ENCODE data around the gene MDC1. TPM values are rescaled to one million over a fixed set of nuclear protein-coding genes. Genes with fewer than 3 reads are reported as not detected.

MDC1 gene
- total and polyA plus RNA-seq, 2 experiments from 2014 or later: 17.2 to 32.7 TPM

DNA sequence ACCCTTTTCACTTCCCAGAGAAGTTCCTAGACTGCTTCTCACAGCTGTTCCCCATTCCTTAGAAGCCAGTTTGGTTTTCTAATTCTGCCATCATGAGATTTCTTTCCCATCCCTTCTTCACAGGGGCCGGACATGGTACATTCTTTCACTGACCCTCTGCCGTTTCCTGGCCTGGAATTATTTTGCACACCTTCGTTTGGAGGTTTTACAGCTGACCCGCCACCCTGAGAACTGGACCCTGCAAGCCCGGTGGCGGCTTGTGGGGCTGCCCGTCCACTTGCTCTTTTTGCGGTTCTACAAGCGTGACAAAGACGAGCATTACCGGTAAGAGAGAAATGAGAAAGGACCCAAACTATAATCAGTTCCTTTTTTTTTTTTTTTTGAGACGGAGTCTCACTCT, 65.9 kb downstream of the MDC1 start:
- H3K4me3 Mint-ChIP-seq: no peak overlapping the region

More for the DNA sequence above, 65.9 kb downstream of the MDC1 start:
- Mint-ChIP-seq H3K4me1 (peaks cover 11% of the 10 kb centered on the region), H3K36me3 (ENCODE audit: low read depth) (peaks cover 58% of the 10 kb centered on the region), H3K27me3 (ENCODE audit: insufficient read depth, low read depth, poor library complexity) (peaks cover 13% of the 10 kb centered on the region), H3K9me3 (no peaks in the 10 kb centered on the region), H3K27ac (no peak overlapping the region)
- TF ChIP-seq, protein P1, sequence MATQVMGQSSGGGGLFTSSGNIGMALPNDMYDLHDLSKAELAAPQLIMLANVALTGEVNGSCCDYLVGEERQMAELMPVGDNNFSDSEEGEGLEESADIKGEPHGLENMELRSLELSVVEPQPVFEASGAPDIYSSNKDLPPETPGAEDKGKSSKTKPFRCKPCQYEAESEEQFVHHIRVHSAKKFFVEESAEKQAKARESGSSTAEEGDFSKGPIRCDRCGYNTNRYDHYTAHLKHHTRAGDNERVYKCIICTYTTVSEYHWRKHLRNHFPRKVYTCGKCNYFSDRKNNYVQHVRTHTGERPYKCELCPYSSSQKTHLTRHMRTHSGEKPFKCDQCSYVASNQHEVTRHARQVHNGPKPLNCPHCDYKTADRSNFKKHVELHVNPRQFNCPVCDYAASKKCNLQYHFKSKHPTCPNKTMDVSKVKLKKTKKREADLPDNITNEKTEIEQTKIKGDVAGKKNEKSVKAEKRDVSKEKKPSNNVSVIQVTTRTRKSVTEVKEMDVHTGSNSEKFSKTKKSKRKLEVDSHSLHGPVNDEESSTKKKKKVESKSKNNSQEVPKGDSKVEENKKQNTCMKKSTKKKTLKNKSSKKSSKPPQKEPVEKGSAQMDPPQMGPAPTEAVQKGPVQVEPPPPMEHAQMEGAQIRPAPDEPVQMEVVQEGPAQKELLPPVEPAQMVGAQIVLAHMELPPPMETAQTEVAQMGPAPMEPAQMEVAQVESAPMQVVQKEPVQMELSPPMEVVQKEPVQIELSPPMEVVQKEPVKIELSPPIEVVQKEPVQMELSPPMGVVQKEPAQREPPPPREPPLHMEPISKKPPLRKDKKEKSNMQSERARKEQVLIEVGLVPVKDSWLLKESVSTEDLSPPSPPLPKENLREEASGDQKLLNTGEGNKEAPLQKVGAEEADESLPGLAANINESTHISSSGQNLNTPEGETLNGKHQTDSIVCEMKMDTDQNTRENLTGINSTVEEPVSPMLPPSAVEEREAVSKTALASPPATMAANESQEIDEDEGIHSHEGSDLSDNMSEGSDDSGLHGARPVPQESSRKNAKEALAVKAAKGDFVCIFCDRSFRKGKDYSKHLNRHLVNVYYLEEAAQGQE (IDR thresholded peaks at IDR 0.05; ENCODE audit: unreplicated experiment): no peak
- TF ChIP-seq, protein P2, sequence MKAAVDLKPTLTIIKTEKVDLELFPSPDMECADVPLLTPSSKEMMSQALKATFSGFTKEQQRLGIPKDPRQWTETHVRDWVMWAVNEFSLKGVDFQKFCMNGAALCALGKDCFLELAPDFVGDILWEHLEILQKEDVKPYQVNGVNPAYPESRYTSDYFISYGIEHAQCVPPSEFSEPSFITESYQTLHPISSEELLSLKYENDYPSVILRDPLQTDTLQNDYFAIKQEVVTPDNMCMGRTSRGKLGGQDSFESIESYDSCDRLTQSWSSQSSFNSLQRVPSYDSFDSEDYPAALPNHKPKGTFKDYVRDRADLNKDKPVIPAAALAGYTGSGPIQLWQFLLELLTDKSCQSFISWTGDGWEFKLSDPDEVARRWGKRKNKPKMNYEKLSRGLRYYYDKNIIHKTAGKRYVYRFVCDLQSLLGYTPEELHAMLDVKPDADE (IDR thresholded peaks at IDR 0.05): no peak
- no peak for TF ChIP-seq EZH2 (IDR thresholded peaks at IDR 0.05; ENCODE audit: low read depth, unreplicated experiment)
- TF ChIP-seq POLR2AphosphoS5 (IDR thresholded peaks at IDR 0.05; ENCODE audit: low read depth): no peak
- TF ChIP-seq NANOG (IDR thresholded peaks at IDR 0.05; ENCODE audit: borderline replicate concordance): no peak
- TF ChIP-seq CREB1 (CRISPR knock-in tag; IDR thresholded peaks at IDR 0.05; ENCODE audit: low read depth): no peak
- no peak for TF ChIP-seq ZNF331 (CRISPR knock-in tag; IDR thresholded peaks at IDR 0.05; ENCODE audit: low read depth)
- no peak for TF ChIP-seq ZNF114 (CRISPR knock-in tag; IDR thresholded peaks at IDR 0.05)
- no peak for TF ChIP-seq EZH2phosphoT487 (IDR thresholded peaks at IDR 0.05; ENCODE audit: unreplicated experiment)
- TF ChIP-seq, protein P3, sequence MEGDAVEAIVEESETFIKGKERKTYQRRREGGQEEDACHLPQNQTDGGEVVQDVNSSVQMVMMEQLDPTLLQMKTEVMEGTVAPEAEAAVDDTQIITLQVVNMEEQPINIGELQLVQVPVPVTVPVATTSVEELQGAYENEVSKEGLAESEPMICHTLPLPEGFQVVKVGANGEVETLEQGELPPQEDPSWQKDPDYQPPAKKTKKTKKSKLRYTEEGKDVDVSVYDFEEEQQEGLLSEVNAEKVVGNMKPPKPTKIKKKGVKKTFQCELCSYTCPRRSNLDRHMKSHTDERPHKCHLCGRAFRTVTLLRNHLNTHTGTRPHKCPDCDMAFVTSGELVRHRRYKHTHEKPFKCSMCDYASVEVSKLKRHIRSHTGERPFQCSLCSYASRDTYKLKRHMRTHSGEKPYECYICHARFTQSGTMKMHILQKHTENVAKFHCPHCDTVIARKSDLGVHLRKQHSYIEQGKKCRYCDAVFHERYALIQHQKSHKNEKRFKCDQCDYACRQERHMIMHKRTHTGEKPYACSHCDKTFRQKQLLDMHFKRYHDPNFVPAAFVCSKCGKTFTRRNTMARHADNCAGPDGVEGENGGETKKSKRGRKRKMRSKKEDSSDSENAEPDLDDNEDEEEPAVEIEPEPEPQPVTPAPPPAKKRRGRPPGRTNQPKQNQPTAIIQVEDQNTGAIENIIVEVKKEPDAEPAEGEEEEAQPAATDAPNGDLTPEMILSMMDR (conservative IDR thresholded peaks at IDR 0.05; ENCODE audit: low read depth in 2 of 2): no peak
- TF ChIP-seq JUNB (IDR thresholded peaks at IDR 0.05; ENCODE audit: unreplicated experiment): no peak
- TF ChIP-seq, protein P4, sequence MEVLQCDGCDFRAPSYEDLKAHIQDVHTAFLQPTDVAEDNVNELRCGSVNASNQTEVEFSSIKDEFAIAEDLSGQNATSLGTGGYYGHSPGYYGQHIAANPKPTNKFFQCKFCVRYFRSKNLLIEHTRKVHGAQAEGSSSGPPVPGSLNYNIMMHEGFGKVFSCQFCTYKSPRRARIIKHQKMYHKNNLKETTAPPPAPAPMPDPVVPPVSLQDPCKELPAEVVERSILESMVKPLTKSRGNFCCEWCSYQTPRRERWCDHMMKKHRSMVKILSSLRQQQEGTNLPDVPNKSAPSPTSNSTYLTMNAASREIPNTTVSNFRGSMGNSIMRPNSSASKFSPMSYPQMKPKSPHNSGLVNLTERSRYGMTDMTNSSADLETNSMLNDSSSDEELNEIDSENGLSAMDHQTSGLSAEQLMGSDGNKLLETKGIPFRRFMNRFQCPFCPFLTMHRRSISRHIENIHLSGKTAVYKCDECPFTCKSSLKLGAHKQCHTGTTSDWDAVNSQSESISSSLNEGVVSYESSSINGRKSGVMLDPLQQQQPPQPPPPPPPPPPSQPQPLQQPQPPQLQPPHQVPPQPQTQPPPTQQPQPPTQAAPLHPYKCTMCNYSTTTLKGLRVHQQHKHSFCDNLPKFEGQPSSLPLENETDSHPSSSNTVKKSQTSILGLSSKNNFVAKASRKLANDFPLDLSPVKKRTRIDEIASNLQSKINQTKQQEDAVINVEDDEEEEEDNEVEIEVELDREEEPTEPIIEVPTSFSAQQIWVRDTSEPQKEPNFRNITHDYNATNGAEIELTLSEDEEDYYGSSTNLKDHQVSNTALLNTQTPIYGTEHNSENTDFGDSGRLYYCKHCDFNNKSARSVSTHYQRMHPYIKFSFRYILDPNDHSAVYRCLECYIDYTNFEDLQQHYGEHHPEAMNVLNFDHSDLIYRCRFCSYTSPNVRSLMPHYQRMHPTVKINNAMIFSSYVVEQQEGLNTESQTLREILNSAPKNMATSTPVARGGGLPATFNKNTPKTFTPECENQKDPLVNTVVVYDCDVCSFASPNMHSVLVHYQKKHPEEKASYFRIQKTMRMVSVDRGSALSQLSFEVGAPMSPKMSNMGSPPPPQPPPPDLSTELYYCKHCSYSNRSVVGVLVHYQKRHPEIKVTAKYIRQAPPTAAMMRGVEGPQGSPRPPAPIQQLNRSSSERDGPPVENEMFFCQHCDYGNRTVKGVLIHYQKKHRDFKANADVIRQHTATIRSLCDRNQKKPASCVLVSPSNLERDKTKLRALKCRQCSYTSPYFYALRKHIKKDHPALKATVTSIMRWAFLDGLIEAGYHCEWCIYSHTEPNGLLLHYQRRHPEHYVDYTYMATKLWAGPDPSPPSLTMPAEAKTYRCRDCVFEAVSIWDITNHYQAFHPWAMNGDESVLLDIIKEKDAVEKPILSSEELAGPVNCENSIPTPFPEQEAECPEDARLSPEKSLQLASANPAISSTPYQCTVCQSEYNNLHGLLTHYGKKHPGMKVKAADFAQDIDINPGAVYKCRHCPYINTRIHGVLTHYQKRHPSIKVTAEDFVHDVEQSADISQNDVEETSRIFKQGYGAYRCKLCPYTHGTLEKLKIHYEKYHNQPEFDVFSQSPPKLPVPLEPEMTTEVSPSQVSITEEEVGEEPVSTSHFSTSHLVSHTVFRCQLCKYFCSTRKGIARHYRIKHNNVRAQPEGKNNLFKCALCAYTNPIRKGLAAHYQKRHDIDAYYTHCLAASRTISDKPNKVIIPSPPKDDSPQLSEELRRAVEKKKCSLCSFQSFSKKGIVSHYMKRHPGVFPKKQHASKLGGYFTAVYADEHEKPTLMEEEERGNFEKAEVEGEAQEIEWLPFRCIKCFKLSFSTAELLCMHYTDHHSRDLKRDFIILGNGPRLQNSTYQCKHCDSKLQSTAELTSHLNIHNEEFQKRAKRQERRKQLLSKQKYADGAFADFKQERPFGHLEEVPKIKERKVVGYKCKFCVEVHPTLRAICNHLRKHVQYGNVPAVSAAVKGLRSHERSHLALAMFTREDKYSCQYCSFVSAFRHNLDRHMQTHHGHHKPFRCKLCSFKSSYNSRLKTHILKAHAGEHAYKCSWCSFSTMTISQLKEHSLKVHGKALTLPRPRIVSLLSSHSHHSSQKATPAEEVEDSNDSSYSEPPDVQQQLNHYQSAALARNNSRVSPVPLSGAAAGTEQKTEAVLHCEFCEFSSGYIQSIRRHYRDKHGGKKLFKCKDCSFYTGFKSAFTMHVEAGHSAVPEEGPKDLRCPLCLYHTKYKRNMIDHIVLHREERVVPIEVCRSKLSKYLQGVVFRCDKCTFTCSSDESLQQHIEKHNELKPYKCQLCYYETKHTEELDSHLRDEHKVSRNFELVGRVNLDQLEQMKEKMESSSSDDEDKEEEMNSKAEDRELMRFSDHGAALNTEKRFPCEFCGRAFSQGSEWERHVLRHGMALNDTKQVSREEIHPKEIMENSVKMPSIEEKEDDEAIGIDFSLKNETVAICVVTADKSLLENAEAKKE (CRISPR knock-in tag; IDR thresholded peaks at IDR 0.05): no peak
- no peak for TF ChIP-seq STAT1 (IDR thresholded peaks at IDR 0.05; ENCODE audit: unreplicated experiment)
- peaks cover 17% of the 10 kb centered on the region for H3K79me2 ChIP-seq (replicated peaks; ENCODE audit: insufficient read depth)
- H2AFZ ChIP-seq: no peak overlapping the region
- H3F3A ChIP-seq (replicated peaks; ENCODE audit: low read depth): peaks cover 7% of the 10 kb centered on the region; the same call in 1 of the 2 replicates
- no peaks in the 10 kb centered on the region for H3K9me2 ChIP-seq (ENCODE audit: insufficient read depth)
- no peak overlapping the region for H3K4me2 ChIP-seq
- H3K4me1 ChIP-seq (ENCODE audit: insufficient read depth): peaks cover 11% of the 10 kb centered on the region
- peaks cover 18% of the 10 kb centered on the region for H3K36me3 ChIP-seq (ENCODE audit: insufficient read depth)
- H3K27me3 ChIP-seq (ENCODE audit: insufficient read depth): no peaks in the 10 kb centered on the region
- DNase-seq (ENCODE audit: low spot score) (no peak), ATAC-seq (no peak)
- H4K20me1 ChIP-seq (replicated peaks; ENCODE audit: insufficient read depth): peaks cover 7% of the 10 kb centered on the region; the same call in 1 of the 2 replicates
- no peak overlapping the region for H3K27ac ChIP-seq (ENCODE audit: low read depth)
- H3K4me3 ChIP-seq: no peak overlapping the region
